HL-60 (cell line): ENCODE data around the gene UBXN10.

Experiments
- DNase-seq, 2 experiments: peaks; one replicate each; pipeline ENCODE4 v3.0.0-alpha.2; 2010 to 2020; ENCODE audit warnings: low read depth in 1 of 2, low spot score in 1 of 2
- H3K27ac ChIP-seq: fragments of 250-450 bp; sonication (Bioruptor Pico); replicated peaks from 2 replicates; pipeline ENCODE4 v1.5.1; 2020; ENCODE audit warnings: mild to moderate bottlenecking, moderate library complexity
- H3K27me3 ChIP-seq: fragments of 250-450 bp; sonication (Bioruptor Pico); 2 replicates; pipeline ENCODE4 v1.5.1; 2021; ENCODE audit warnings: mild to moderate bottlenecking, moderate library complexity; ENCODE audit not compliant: insufficient read depth, poor library complexity, severe bottlenecking
- H3K4me3 ChIP-seq: replicated peaks from 2 replicates; pipeline ENCODE4 v1.5.1; 2011; ENCODE audit warnings: mild to moderate bottlenecking, control low read depth, low read length; ENCODE audit not compliant: insufficient read depth
- CTCF ChIP-seq: IDR thresholded peaks from one replicate; pipeline ENCODE4 v1.5.1; 2011; ENCODE audit warnings: low read length, control low read depth, inconsistent platforms; ENCODE audit not compliant: insufficient read depth
- GABPA ChIP-seq: IDR thresholded peaks from 2 replicates; pipeline ENCODE4 v1.6.1; 2012; ENCODE audit warnings: low read depth
- POLR2AphosphoS5 ChIP-seq: IDR thresholded peaks from 2 replicates; pipeline ENCODE4 v1.6.1; 2012; ENCODE audit warnings: low read depth
- REST ChIP-seq: IDR thresholded peaks from 2 replicates; pipeline ENCODE4 v1.6.1; 2012; ENCODE audit warnings: low read depth; ENCODE audit not compliant: insufficient replicate concordance
- SPI1 ChIP-seq: IDR thresholded peaks from 2 replicates; pipeline ENCODE4 v1.6.1; 2012; ENCODE audit warnings: low read depth, mild to moderate bottlenecking, borderline replicate concordance

The UBXN10 gene

GRCh38 chr1:20184997-20185833, 681 bp upstream of the UBXN10 start:
- Histone ChIP-seq H3K4me3 (no peak overlapping the region), H3K27me3 (no peaks in the 10 kb centered on the region), H3K27ac (peak overlapping the region; percentile 49)
- DNase-seq = peak; percentile 63 to 72
- TF ChIP-seq GABPA (peak; percentile 42; the same call in 1 of the 2 replicates), POLR2AphosphoS5 (0 out of 2 replicates have a peak, but pooled peaks have one; percentile 23), REST (no peak), CTCF (no peak), SPI1 (peak; percentile 66)

- Histone ChIP-seq H3K27me3 (no peaks in the 10 kb centered on the region), H3K4me3 (no peak overlapping the region), H3K27ac (no peak overlapping the region)
- TF ChIP-seq GABPA (no peak), SPI1 (no peak), POLR2AphosphoS5 (no peak), CTCF (no peak), REST (no peak)
- DNase-seq = peak in 1 of 2 experiments; percentile 22
Measured at GRCh38 chr1:20187103-20187812, 1.4 kb downstream of the UBXN10 start.

DNA sequence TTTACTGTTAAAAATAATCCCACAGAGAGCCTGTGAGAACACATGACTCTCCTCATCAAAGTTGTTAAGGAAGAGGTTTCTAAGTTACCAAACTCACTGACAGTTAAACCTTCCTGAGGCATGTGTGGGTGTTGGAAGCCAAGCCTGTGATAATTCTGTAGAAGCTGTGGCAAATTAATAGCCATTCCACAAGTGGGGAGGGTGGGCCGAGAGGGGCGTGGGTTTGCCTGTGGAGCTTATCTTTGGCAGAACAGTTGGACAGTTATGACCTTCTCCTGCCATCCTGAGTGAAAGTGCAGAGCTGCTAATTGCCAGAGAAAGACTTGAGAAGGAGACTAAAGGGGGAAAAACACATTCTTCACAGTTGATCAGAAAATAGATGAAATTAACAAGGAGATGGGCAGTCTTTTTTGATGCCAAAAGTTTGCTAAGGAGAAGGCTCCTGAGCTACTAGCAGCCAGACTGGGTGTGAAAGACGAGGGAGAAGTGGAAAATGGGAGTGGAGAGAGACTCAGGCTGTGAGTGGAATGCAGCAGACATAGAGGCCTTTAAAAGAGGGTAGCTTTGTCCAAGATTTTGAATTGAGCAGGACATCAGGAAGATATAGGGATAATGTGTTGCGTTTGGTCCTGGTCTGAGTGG, 2.0 kb downstream of the UBXN10 start:
- DNase-seq = no peak
- Histone ChIP-seq H3K4me3 (no peak overlapping the region), H3K27ac (no peak overlapping the region), H3K27me3 (no peaks in the 10 kb centered on the region)
- TF ChIP-seq SPI1 = no peak
- TF ChIP-seq CTCF = no peak
- no peak for TF ChIP-seq GABPA
